Measurements from ENCODE around the gene SLC6A6.

- TF ChIP-seq EP300 (IDR thresholded peaks at IDR 0.05) (no peak), CTCF (IDR thresholded peaks at IDR 0.05) (no peak)
Observed at GRCh38 chr3:14523792-14524191, 121.4 kb downstream of the SLC6A6 start.

Data from stomach (tissue), 4 donors.